HG03558 (cell line): ENCODE results near the gene ZNF541.
"Not testable (repeated sequence)": the region's sequence is repeated elsewhere in the genome, so short reads cannot be mapped to it uniquely, and the experiment has no call there.

Experiments used
- ATAC-seq: cut with Tn5 transposase; IDR thresholded peaks from one replicate; pipeline ENCODE4 v1.9.1; 2021; ENCODE audit warnings: moderate number of reproducible peaks; ENCODE audit not compliant: unreplicated experiment; ENCODE audit errors: extremely low read depth

The ZNF541 gene

DNA sequence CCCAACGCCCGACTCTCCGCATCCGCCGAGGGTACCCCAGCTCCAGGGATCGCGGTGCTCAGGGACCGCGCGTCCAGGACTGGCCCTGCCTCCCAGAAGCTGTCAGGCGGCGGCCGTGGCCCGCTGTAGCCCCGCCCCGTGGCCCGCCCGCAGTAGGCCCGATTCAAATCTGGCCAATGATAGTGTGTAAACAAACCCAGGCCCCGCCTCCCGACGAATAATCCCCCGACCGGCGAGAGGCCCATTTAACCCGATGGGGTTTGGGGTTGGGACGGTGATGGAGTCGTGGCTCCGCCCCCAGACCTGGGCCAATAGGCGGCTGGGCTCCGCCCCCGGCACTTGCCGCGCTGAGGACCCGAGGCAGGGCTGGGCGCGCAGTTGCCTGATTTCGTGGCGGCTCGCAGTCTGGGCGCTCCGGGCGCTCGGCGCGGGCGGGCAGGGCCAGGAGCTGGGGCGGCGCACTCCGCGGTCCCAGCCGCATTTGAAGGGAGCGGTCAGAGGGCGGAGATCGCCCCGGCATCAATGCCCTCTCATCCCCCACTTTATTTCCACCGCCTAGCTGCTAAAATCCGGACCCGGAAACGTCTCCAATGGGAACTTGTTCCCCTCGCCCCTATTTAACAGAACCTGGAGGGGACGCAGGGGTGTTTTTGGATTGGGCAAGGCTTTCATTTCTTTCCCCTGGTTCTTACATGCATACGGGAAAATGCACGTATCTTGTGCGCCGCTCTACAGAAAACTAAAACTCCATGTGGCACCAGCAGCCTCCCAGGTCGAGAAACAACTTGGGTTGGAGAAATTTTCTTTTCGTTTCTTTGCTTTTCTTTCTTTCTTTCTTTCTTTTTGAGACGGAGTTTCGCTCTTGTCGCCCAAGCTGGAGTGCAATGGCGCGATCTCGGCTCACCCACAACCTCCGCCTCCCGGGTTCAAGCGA is 27.6 kb upstream of the ZNF541 start:
- peak; percentile 87 for ATAC-seq

- ATAC-seq, result not testable (repeated sequence)
These were observed 26.8 kb upstream of the ZNF541 start for GRCh38 chr19:47599671-47600245.

GRCh38 chr19:47598407-47599349 is 25.7 kb upstream of the ZNF541 start:
- ATAC-seq, result no peak

GRCh38 chr19:47595944-47596343 is 23.0 kb upstream of the ZNF541 start:
- ATAC-seq, result no peak

GRCh38 chr19:47593860-47594259 is 20.9 kb upstream of the ZNF541 start:
- no peak for ATAC-seq

DNA sequence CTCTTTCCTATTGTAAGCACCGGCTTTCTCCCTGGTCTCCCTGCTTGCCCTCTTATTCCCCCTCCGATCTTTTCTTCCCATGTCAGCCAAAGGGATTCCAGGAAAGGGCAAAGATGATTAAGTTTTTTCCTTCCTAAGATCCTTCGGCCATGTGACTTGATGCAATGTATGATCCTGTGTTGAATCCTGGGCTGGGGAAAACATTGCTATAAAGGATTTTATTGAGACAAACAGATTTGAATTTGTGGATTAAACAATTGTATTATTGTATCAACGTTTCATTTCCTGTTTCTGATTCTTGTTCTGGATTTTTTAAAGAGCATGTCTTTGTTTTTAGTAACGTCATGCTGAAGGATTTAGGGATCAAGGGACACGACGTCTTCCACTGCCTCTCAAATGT is 16.9 kb upstream of the ZNF541 start:
- ATAC-seq, result no peak

- no peak for ATAC-seq
These were observed 14.3 kb upstream of the ZNF541 start for GRCh38 chr19:47587295-47587694.

DNA sequence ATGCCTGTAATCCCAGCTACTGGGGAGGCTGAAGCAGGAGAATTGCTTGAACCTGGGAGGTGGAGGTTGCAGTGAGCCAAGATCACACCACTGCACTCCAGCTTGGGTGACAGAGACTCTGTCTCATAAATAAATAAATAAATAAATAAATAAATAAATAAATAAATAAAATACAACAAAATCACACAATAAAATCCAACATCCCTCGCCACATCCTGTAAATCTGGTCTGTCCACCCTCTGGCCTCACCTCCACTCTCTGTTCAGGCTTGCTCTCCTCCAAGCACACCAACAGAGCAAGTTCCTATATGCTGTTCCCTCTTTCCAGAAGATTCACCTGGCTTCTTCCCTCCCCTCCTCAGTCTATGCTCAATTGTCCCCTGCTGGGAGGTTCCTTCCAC is 10.2 kb upstream of the ZNF541 start:
- ATAC-seq, result not testable (repeated sequence)

- no peak for ATAC-seq
These were observed 9.5 kb upstream of the ZNF541 start for GRCh38 chr19:47582320-47582909.

DNA sequence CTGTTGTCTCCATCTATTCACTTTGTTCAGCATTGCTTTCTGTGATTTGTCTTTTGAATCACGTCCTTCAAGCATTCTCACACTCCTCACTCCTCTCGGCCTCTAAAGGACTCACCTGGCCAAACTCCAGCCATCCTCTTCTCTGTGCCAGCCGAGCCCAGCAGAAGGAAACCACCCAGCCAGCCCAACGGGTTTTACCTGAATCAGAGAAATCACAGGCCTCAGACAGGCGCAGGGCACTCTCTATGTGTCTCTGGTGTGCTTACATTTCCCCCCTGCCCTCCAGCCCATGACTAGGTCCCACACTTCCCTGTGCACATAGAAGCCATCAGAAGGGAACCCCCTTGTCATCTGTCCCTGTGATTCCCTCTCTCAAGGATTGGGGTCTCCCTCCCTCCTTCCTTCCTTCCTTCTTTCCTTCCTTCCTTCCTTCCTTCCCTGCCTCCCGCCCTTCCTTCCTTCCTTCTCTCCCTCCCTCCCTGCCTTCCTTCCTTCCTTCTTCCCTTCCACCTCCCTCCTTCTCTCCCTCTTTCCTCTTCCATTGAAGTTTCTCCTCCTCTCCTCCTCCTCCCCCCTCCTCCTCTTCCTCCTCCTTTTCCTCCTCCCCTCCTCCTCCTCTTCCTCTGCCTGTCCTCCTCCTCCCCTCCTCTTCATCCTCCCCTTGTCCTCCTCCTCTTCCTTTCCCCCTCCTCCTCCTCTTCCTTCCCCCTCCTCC is 8.8 kb upstream of the ZNF541 start:
- no peak for ATAC-seq

DNA sequence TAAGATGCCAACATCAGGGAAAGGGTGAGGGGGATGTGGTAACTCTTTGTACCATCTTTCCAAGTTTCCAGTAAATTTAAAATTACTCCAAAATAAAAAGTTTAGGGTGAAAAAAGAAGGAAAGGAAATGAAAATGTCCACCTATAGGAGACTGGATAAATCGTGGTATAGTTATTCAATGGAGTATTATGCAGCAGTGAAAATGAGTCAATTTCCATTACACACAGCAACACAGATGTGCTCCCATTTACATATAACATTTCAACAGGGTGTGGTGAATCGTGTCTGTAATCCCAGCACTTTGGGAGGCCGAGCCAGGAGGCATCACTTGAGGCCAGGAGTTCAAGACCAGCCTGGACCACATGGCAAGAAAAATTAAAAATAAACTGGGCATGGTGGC is 7.4 kb upstream of the ZNF541 start:
- no peak for ATAC-seq

DNA sequence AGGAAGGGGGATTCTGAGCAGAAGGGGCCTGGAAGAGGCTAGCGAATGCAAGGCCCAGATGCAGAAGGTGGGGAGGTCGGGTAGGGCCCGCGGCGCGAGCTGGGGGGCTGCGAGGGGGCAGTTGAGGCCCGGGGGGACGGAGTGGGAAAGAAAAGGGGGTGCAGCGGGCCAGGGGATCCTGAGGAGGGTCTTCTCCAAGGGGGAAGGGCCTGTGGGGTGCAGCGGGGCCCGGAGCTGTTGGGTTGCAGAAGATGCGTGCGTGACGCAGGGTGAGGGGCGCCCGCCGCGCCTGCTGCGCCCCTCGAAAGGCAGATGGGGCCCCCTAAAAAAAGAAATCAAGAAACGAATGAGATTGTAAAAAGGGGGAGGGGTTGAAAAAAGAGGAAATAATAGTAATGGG is 313 bp downstream of the ZNF541 start:
- ATAC-seq, result no peak

GRCh38 chr19:47569331-47569730 is 3.6 kb downstream of the ZNF541 start:
- no peak for ATAC-seq

GRCh38 chr19:47564081-47564480 is 8.9 kb downstream of the ZNF541 start:
- no peak for ATAC-seq

DNA sequence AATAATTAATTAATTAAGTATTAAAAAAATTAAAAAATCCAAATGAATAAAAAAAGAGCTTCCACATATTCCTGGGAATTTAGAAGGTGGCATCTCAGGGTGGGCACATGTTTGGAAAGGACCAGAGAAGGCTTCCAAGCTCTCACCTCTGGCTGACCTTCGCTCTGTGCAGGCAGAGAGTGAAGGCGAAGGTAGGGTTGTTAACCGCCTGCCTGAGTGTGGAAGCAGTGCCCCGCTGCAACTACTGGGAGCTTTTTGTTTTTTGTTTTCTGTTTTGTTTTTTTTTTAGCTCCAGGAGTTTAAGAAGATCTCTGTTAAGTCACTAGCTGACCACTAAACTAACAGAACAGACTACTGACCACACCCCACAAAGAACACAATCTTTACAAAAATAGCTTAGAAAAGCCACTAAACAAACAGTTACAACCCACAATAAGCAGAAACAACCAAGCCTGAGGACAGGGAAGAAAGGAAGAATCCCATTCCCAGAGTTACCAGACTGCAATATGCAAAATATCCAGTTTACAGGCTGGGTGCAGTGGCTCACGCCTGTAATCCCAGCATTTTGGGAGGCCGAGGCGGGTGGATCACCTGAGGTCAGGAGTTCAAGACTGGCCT is 11.4 kb downstream of the ZNF541 start:
- ATAC-seq, result no peak

- no peak for ATAC-seq
These were observed 11.9 kb downstream of the ZNF541 start for GRCh38 chr19:47560999-47561398.

GRCh38 chr19:47550129-47550528 is 22.8 kb downstream of the ZNF541 start:
- no peak for ATAC-seq

DNA sequence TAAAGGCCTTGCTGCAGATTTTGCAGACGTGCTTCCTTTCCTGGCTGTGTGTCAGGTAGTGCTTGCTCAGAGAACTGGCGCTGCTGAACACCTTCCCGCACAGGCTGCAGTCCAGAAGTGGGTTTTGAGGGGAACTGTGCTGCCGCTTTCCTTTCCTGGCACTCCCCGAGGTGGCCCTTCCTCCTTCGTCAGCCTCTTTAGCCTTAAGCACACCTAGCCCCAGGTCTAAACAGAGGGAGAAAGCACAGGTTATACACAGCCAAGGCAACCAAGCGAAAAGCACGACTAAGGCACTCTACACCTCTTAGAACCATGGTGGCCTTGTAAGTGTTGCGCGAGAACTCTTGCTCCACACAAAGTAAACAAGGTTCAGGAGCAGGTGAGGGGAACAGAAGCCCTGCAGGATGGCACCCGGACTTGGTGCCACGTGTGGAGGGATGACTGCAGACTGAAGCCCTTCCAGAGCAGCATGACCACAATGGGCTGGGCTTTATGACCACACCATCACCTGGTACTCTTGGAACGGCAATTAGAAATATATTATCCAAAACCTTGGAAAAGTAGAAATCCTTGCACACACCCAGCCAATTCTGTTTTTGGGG is 23.6 kb downstream of the ZNF541 start:
- ATAC-seq, result no peak

GRCh38 chr19:47547199-47547598 is 25.7 kb downstream of the ZNF541 start:
- no peak for ATAC-seq
